AG10803 (cell line): ENCODE data around the gene PLXNA4.

Source experiments
- DNase-seq: peaks from one replicate; pipeline ENCODE4 v3.0.0; 2010; ENCODE audit warnings: low read depth
- H3K4me3 ChIP-seq: 2 replicates; pipeline ENCODE4 v1.5.1; 2011; ENCODE audit warnings: mild to moderate bottlenecking, low read length, control low read depth
- CTCF ChIP-seq: conservative IDR thresholded peaks from 2 replicates; pipeline ENCODE4 v1.5.1; 2011; ENCODE audit warnings: mild to moderate bottlenecking, low read length, control low read depth, inconsistent platforms

The PLXNA4 gene

GRCh38 chr7:132520591-132521280 is 55.5 kb downstream of the PLXNA4 start:
- no peak overlapping the region for H3K4me3 ChIP-seq
- DNase-seq = no peak
- no peak for TF ChIP-seq CTCF

GRCh38 chr7:132519936-132520335 is 56.3 kb downstream of the PLXNA4 start:
- no peak overlapping the region for H3K4me3 ChIP-seq
- TF ChIP-seq CTCF = no peak
- DNase-seq = peak; percentile 54

- no peak for DNase-seq
- H3K4me3 ChIP-seq = no peak overlapping the region
- TF ChIP-seq CTCF = no peak
Measured at GRCh38 chr7:132518839-132519173, 57.5 kb downstream of the PLXNA4 start.

- peak; percentile 43 for TF ChIP-seq CTCF
- H3K4me3 ChIP-seq = no peak overlapping the region
- no peak for DNase-seq
Measured at GRCh38 chr7:132518102-132518838, 58.0 kb downstream of the PLXNA4 start.

- DNase-seq = peak; percentile 85
- TF ChIP-seq CTCF = no peak
- no peak overlapping the region for H3K4me3 ChIP-seq
Measured at GRCh38 chr7:132516042-132516840, 60.0 kb downstream of the PLXNA4 start.

GRCh38 chr7:132515181-132515580 is 61.1 kb downstream of the PLXNA4 start:
- DNase-seq = no peak
- H3K4me3 ChIP-seq = no peak overlapping the region
- no peak for TF ChIP-seq CTCF
